NCI-H2171 treated with DMSO at 0.1 percent for 48 hours (cell line): ENCODE data around the gene TAF11L7.
"Not testable (repeated sequence)": the region's sequence is repeated elsewhere in the genome, so short reads cannot be mapped to it uniquely, and the experiment has no call there.

Source experiments
- DNase-seq: peaks from one replicate; lab custom pipeline; 2025; lab: John Stamatoyannopoulos, UW

Gene TAF11L7

GRCh38 chr5:17585658-17586057 lies at the start of gene TAF11L7:
TSS of gene TAF11L7 (minus strand) at chr5:17585758.
- DNase-seq = not testable (repeated sequence)

- DNase-seq = no peak
Measured at GRCh38 chr5:17634160-17634559, 48.6 kb upstream of the TAF11L7 start, which contains the start of gene TAF11L14. TSS of gene TAF11L14 (plus strand) at chr5:17634460.

GRCh38 chr5:17631788-17632187 lies 46.2 kb upstream of the TAF11L7 start, which contains the start of gene TAF11L13:
TSS of gene TAF11L13 (plus strand) at chr5:17632088.
- not testable (repeated sequence) for DNase-seq

GRCh38 chr5:17625686-17626085 lies 40.1 kb upstream of the TAF11L7 start:
- DNase-seq = no peak

GRCh38 chr5:17620627-17621026 lies 35.1 kb upstream of the TAF11L7 start:
- no peak for DNase-seq

GRCh38 chr5:17619354-17619753 lies 33.8 kb upstream of the TAF11L7 start:
- DNase-seq = no peak

- no peak for DNase-seq
Measured at GRCh38 chr5:17614872-17615605, 29.5 kb upstream of the TAF11L7 start.

- not testable (repeated sequence) for DNase-seq
Measured at GRCh38 chr5:17610092-17610491, 24.5 kb upstream of the TAF11L7 start, which contains the start of gene TAF11L12. TSS of gene TAF11L12 (plus strand) at chr5:17610392.

GRCh38 chr5:17607461-17607860 lies 21.9 kb upstream of the TAF11L7 start:
- DNase-seq = not testable (repeated sequence)

GRCh38 chr5:17604951-17605350 lies 19.4 kb upstream of the TAF11L7 start:
- no peak for DNase-seq

GRCh38 chr5:17603880-17604279 lies 18.3 kb upstream of the TAF11L7 start, which contains the start of gene TAF11L11:
TSS of gene TAF11L11 (plus strand) at chr5:17604183.
- not testable (repeated sequence) for DNase-seq

GRCh38 chr5:17597728-17598127 lies 12.2 kb upstream of the TAF11L7 start, which contains the start of gene TAF11L10:
TSS of gene TAF11L10 (minus strand) at chr5:17597828.
- not testable (repeated sequence) for DNase-seq

- DNase-seq = not testable (repeated sequence)
Measured at GRCh38 chr5:17594255-17594654, 8.7 kb upstream of the TAF11L7 start, which contains the start of gene TAF11L9. TSS of gene TAF11L9 (minus strand) at chr5:17594394.

GRCh38 chr5:17590860-17591259 lies 5.3 kb upstream of the TAF11L7 start, which contains the start of gene TAF11L8:
TSS of gene TAF11L8 (minus strand) at chr5:17590960.
- DNase-seq = not testable (repeated sequence)
